Hematopoietic multipotent progenitor cell treated with erythropoietin and hydrocortisone succinate and interleukin-3 and kit ligand, for 4 days (in vitro differentiated cells): ENCODE results near the gene KRT36.

ENCODE experiments used
- DNase-seq: peaks from one replicate; pipeline ENCODE4 v3.0.0-alpha.2; 2015

Gene KRT36

DNA sequence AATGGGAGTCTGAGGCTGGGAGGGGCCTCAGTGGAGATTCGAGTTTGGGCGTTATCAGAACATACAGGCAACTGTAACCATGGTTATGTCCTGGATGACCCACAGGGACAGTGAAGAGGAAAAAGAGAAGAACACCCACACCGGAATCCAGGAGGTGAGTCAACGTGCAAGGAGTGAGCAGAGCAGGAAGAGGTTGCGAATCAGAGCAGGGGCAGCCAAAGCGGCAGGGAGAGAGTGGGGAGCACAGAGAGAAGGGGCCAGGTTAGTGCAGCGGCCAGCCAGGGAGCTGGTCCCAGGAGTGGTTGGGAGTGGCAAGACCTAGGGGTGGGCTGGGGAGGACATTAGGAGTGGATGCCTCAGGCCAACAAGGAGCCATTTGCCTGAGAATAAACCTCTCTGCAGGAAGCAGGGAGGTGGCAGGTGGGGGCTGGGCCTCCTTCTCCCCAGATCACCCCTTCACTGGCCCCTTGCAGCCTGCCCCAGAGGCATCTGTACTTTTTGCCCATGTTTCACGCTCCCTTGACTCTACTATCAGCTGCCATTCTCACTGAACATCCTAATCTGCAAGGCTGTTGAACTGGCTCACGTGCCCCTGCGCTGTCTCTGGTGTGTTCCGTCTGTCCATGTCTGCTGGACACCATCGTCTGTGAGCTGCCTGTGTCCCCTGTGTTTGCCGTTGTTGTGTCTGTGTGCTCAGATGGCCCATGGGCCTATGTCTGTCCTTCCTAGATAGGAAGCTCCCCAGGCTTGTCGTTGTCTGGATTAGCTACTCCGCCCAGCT is 10.6 kb upstream of the KRT36 start:
- peak; percentile 69 for DNase-seq

DNA sequence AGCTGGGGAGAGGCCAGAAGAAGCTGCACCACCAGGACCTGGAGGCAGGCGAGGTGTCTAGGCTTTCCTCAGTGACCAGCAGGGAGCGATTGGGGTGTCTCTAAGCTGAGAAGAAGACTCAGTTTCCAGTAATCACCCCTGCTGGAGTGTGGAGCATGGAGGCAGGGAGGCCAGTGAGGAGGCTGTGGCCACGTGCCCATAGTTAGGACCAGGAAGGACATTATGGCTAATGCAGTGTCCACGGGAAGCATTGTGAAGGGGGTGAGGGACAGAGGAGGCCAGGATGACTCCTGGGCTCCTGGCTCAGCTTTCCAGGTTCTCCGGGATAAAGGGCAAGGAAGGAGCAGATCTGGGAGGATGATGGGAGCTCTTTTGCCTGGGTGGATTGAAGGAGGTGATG is 10.0 kb upstream of the KRT36 start:
- no peak for DNase-seq

DNA sequence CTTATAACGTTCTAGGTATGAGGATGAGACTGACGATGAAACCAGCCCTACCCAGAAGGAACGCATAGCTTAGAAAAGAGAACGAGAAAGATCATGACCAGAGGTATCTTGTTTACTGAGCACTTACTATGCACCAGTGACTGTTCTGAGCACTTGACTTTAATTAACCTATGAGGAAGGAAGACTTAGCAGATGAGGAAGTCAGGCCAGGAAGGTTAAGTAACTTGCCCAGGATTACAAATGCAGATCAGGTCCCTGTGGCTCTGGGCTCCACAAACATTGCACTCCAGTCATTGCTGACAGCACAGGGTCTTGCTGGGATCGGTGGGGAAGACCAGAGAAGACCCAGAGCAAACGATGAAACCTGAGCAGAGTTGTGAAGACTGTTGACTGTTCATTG is 8.6 kb upstream of the KRT36 start:
- peak; percentile 43 for DNase-seq

DNA sequence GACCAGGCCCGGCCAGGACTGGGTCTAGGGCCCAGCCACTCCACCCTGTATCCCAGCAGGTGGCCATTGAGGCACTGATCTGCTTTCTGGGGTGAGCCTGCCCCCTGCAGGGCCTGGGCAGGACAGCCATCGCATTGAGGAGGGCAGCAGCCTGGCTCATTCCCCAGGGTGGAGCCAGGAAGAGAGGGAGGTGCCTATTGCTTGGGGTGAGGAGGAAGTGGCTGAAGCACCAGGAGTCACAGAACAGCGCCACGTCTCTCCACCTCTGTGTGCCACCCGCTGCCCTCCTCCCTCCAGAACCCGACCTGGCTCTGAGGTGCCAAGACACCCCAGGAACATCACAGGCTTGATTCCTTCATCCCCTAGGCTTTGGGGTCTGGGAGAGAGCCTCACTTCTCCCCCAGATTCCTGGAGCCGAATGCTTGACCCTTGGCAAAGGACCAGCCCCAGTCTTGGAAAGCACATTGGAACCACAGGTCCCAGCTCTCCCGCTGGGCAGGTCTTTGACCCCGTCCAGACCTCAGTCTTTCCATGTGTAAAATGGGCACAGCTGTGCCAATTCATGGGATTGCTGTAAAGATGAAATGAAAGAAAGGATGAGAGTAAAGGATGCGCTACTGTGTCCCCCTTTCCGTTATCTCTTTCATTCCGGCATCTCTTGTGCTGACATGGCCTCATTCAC is 7.2 kb upstream of the KRT36 start:
- DNase-seq = peak; percentile 95

DNA sequence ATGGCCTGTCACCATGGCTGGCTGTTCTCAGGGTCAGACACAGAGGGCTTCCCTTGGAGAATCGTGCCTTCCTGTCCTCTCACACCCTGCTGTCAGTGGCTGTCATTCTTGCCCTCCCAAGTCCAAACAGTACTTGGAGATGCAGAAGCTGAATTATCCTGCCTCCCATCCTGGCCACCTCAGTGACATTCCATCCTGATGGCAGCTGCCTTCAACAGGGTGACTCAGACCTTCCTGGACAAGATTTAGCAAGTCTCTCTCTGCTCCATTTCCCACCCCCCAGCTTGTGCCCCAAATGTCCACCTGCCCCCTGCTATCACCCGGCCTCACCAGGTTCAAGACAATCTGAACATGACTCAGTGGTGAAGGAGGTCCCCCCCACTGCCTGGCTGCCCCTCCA is 4.8 kb upstream of the KRT36 start:
- DNase-seq = no peak

DNA sequence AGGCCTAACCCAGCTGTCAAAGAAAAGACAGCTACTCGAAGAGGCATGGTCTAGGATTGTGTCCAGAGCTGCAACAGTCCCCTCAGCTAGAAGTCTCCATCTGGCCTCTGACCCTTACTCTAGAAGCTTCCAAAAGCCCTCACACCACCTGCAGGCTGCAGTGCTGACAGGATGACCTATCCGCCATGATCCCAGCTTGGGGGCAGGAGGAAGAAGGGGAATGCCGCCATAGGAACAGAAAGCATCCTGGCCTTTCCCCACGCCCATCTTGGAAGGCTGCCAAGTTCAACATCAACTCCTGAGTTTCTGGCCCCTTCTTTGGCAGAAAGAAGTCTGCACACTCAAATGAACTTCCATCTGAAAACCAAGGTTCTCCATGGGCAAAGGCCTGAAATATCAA is 3.1 kb upstream of the KRT36 start:
- DNase-seq = no peak

DNA sequence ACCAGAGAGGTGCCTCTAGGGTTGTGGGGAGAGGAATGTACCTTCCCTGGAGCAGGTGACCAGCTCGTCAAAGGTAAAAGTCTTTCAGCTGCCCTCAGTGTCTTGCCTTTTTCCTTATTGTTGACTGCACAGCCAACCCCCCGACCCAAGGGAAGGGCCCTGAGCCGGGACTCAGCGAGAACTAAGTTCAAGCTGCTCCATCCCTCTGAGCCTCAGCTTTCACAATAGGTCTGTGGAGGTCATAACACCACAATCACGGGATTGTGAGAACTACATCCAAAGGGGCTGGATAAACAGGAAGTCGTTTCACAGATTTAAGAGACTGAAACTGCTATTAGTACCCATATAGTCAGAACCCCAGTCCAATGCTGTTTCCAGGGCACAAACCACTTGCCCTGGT is 2.6 kb upstream of the KRT36 start:
- no peak for DNase-seq

DNA sequence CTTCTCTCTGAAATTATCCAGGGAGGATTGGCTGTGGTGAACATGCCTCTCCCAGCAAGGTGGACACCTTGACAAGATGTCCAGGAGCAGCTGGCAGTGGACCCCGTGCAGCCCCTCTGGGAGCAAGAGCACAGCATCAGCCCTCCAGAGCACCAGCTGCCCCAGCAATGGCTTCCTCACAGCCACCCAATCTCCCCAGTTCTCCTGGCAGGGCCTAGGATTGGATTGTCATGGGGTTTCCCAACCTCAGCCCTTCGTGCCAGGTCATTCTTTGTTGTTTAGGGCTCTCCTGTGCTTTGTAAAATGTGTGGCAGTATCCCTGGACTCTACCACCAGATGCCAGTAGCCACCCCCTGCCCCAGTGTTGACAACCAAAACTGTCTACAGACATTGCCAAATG is 1.8 kb upstream of the KRT36 start:
- no peak for DNase-seq

DNA sequence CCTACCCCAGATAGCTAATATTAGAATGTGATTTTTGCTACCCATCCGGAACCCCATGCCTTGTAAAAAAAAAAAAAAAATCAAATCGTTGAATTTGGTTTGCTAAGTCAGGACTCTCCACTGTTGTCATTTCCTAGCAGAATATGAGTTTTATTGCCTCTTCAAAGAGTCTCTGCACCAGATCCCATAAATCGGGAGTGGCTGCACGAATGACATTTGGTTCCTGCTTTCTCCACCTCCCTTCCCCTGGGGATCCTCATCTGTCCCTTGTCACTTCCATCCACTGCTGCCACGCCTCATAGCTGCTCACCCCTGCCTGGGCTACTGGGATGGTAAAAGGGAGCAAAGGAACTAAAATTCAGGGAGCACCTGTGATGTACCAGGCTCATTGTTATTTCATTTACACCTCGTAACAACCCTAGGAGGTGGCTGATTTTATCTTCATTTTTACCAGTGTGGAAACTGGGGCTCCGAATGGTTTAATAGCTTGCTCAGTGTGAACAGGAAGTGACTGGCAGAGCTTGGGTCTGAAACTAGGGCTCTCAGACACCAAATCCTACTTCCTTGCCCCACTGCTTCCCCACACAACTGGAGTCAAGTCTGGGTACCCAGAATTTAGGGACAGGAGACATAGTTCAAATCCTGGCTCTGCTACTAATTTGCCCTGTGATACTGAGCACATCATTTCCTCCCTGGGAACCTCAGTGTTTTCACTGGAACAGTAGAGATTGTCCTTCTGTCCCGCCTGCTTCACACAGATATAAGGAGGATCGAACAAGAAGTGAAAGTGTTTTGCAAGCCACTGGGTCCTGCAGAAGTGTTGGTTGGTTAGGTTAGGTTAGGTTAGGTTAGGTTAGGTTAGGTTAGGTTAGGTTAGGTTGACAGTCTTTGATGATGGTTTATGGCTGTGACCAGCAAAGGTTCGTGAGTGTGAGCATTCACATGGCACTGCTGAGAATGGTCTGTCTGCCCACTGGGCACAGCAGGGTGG is 585 bp upstream of the KRT36 start:
- no peak for DNase-seq

DNA sequence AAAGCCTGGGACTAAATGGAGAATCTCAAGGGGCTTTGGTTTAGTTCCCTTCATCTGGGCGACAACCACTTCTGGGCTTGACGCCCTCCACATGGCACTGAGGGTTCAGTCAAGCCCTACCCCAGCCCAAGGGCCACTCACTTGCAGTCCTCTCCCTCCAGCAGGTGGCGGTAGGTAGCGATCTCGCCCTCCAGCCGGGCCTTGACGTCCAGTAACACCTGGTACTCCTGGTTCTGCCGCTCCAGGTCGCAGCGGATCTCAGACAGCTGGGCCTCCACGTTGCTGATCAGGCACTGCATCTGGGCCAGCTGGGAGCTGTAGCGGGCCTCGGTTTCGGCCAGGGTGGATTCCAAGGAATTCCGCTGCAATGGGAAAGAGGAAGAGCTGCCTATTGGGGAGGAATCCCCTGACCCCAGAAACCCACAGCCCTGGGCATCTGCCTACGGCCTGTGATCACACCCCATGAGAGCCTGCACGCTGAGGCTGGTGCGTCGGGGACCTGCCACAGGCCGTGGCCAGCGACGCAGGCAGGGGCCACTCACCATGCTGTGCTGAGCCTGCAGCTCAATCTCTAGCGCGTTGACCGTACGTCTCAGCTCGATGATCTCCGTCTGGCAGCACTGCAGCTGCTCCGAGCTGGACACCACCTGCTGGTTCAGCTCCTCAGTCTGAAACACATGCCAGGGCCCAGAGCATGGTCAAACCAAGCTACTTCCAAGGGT is 2.7 kb downstream of the KRT36 start:
- DNase-seq = peak; percentile 65

DNA sequence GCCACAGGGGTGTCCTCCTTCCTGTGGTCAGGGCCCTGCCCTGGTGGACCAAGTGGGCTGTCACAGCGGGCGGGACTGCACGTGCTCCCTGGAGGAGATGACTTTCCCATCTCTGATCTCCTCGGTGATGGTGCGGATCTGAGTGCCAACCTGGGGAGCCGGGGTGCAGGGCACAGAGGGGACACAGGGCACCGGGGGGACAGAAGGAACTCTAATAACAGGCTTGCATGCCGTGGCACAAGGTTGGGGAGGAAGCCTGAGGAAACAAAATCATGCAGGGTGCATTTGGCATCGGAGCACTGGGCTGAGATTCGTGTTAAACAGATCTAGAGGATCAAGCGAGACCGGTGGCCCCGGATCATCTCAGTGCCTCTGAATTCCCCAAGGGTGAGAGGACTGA is 3.4 kb downstream of the KRT36 start:
- no peak for DNase-seq

DNA sequence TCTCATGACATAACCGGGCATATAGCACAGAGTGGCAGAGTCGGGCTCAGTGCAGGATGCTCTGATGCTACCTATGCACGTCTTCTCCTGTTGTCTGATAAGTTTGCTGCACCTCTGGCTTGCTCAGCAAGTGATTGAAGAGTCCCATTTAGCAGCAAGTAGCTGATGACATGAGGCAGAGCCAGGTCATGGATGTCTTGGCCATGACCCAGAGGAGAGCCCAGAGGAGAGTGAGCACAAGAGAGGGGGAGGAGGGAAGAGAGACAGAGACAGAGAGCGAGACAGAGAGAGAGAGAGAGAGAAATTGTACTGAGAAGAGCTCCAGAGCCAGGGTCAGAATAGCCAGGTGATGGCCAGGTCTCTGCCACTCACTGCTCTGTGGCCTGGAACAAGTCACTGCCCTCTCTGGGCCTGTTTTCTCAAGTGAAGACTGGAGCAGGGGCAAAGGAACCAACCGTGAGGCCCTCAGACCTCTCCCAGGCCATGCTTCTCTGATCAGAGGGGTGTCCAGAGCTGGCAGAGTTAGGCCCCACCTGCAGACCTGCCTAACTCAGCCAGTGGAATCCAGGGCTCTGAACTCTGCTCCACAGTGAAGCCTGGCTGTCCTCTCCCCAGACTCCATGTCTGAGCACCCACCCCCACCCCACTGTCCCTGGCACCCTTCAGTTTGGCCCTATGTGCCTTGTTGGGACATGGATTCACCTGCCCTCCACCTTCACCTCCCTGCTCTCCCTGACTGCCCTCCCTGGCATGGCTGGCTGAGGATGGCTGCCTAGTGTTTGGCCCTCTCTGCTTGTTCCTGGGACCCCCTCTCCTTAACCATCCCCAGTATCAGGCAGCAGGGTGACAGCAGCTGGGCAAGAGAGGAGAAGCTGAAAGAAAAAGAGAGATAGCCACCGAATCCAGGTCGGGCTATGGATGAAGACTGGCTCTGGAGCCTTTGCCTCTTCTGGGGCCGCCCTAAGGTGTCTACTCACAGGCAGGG is 4.5 kb downstream of the KRT36 start:
- no peak for DNase-seq

DNA sequence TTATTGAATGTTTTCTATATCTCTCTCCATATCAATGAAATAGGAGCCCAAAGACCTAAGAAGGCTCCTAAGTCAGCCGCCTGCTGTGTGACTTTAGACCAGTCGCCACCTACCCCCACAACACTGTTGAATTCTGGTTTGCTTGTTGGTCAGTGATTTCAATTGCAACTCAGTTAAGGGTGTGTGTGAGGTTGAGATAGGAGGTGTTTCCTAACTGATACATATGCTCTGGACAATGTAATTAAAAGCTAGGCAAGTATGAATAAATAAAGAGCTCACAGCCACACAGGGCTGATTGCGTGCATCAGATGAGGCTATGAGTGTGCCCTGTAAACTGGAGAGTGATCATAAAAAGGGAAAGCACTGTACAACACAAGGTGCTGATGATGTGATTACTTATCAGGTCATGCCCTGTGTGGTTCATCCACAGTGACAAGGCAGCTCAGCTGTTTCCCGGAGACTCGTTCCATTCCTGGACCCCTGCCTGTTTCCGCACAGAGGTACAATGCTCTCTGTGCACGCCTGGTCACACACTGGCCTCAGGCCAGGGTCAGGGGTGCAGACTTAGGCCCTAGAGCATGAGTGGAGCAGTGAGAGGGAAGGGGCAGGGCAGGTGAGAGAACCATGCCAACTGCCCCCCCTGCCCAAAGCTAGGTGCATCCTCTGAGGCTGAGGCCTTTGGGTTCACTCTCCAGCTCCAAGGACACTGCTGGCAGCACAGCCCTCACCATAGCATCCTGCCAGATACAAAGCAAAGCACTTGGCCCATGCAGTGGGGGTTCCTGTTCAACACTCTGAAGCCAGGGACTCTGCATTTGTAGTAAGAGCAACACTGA is 5.5 kb downstream of the KRT36 start:
- peak; percentile 20 for DNase-seq

DNA sequence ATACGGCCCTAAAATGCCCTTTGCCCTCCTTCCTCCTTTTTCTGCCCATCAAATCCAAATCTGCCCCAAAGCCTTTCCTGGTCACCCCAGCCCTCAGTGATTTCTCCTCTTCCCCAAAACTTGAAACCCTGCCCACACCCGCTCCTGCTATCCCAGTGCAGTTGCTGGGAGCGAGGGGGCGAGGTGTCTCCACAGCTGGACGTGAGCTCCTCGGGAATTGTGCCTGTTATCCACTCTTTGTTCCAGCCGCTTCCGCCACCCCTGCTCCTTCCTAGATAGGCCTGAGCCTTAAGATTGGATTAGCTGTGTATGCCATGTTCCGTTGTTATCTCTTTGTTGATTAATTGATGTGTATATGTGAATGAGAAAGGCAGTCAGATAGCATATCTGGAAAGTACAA is 6.2 kb downstream of the KRT36 start:
- no peak for DNase-seq

DNA sequence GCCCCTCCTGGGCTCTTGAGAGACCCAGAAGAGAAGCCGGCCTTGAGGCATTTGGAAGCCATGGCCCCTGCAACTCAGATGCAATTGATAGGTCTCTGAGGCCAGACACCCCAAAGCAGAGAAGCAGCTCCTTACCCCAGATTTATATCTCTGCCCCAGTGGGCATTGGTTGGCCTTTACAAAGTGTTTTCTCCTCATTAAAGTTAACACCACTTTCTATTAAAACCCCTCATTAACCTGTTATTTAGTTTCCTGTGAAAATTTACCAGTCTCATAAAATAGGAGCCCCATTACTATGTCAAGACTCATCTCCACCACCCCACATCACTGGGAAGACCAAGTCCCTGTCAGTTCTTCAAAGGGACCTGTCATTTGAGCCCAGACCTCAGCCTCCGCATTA is 8.7 kb downstream of the KRT36 start, which contains the start of gene KRT35:
Gene KRT35 (minus strand): TSS at position 116 of the 400 bp plus-strand sequence. CDS start 54 bp downstream, at position 62.
- DNase-seq = no peak

DNA sequence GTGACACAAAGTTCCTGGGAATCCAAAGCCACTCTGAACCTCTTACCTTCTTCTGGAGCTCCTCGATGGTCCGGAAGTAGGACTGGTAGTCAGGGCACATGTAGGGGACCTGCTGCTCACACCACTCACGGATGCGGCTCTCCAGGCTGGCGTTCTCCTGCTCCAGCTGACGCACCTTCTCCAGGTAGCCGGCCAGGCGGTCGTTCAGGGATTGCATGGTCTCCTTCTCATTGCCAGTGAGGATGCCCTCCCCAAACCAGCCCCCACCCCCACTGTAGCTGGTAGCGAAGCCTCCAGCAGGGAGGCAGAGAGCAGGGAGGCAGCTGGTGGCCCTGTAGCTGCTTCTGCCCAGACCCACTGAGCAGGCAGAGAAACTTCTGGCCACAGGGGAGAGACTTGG is 9.1 kb downstream of the KRT36 start:
- no peak for DNase-seq

DNA sequence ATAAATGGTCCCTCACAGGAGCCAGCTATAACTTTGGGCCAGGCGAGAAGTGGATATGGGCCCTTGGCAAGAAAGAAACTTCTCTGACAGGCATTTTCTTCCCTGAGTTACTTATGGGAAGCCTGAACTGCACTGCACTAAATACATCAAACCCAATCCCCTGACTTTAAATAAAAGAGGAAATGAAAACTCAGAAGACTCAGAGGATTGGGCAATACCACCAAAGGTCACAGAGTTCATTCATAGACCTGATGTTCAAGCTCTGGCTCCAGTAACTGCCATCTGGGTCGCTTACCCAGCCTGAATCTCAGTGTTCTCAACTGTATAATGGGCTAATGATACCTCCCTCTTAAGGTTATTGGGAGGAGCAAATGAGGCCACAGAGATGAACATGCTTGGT is 9.6 kb downstream of the KRT36 start:
- DNase-seq = no peak

DNA sequence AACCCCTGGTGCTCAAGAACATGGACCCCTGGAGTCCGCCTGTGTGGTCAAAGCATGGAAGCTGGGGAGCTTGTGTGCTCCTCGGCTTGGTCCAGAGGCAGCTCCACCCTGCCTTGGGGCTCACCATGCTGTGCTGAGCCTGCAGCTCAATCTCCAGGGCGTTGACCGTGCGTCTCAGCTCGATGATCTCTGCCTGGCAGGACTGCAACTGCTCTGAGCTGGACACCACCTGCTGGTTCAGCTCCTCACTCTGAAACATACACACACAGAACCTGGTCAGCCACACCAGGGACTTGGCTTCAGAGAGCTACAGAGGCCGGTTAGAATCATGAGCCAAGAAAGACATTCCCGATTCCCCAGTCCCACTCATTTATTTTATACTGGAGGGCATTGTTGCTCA is 11.5 kb downstream of the KRT36 start:
- no peak for DNase-seq

DNA sequence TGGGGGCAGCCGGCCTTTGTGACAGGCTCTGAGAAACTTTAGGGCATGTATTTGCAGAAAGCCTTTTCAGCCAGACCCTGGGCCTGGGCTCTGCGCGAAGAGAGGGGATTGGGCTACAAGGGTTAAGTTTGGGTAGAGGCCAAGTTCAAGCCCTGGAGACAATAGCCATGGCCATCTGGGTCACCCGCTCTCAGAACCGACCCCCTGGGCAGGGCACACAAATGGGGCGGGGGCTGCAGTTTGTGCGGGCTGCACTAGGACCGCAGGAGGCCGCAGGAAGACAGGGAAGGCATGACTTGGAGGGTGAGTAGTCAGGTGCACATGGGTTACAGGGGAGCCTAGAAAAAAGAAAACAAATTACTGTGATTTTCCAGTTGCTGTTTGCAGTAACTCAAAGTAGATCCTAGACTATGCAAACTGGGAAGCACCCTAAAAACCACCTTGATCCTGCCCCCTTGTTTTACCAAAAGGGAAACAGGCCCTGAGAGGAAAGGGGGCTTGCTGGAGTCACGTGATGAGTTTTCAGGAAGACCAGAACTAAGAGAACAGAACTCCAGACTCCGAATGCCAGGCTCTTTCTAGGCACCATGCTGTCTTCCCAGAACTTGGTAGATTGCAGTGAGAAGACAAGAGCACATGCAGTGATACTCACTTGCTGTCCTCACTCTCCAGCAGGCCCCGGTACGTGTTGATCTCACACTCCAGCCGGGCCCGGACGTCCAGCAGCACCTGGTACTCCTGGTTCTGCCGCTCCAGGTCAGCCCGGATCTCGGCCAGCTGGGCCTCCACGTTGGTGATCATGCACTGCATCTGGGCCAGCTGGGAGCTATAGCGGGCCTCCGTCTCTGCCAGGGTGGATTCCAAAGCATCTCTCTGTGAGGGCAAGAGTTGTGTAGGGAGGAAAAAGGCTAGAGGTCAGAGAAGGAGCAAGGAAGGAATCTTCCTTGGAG is 12.6 kb downstream of the KRT36 start:
- no peak for DNase-seq
